Cardiac fibroblast (primary cell): ENCODE measurements around the gene LYL1.
A peak's percentile ranks its signal among the peaks of the same experiment; 100 is the strongest.

Experiments used
- DNase-seq, 2 donors: peaks; one replicate each; pipeline versions ENCODE4 v3.0.0 to v3.0.0-alpha.2; 2010; ENCODE audit warnings: low read depth in 2 of 2
- H3K4me3 ChIP-seq, 2 donors: replicated peaks in 1 of 2; 1 replicate in 1 of 2; 2 replicates in 1 of 2; pipeline ENCODE4 v1.5.1; 2011; ENCODE audit warnings: low read depth in 2 of 2, low read length in 2 of 2, mild to moderate bottlenecking in 2 of 2, moderate library complexity in 1 of 2
- TF ChIP-seq, protein P1 (sequence below): IDR thresholded peaks from one replicate; pipeline ENCODE4 v1.5.1; 2011; ENCODE audit warnings: low read depth, mild to moderate bottlenecking, low read length, inconsistent platforms

LYL1 gene

DNA sequence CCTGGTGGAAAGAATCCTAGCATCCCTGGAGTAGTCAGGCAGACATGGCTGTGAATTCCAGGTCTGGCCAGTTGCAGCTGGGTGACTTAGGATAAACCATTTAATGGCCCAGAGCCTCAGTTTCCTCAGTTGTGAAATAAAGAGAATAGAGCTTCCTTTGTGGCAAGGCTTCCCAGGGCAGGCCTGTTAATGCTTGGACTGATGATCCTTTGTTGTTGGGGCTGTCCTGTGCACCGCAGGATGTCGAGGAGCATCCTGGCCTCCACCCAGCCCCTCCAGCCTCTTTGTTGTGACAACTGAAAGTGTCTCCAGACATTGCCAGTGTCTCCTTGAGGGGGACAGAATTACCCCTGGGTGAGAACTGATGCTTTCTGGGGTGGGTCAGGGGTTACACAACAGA lies 16.3 kb downstream of the LYL1 start:
- DNase-seq: no peak
- TF ChIP-seq, protein P1, sequence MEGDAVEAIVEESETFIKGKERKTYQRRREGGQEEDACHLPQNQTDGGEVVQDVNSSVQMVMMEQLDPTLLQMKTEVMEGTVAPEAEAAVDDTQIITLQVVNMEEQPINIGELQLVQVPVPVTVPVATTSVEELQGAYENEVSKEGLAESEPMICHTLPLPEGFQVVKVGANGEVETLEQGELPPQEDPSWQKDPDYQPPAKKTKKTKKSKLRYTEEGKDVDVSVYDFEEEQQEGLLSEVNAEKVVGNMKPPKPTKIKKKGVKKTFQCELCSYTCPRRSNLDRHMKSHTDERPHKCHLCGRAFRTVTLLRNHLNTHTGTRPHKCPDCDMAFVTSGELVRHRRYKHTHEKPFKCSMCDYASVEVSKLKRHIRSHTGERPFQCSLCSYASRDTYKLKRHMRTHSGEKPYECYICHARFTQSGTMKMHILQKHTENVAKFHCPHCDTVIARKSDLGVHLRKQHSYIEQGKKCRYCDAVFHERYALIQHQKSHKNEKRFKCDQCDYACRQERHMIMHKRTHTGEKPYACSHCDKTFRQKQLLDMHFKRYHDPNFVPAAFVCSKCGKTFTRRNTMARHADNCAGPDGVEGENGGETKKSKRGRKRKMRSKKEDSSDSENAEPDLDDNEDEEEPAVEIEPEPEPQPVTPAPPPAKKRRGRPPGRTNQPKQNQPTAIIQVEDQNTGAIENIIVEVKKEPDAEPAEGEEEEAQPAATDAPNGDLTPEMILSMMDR: no peak
- H3K4me3 ChIP-seq: no peak overlapping the region

DNA sequence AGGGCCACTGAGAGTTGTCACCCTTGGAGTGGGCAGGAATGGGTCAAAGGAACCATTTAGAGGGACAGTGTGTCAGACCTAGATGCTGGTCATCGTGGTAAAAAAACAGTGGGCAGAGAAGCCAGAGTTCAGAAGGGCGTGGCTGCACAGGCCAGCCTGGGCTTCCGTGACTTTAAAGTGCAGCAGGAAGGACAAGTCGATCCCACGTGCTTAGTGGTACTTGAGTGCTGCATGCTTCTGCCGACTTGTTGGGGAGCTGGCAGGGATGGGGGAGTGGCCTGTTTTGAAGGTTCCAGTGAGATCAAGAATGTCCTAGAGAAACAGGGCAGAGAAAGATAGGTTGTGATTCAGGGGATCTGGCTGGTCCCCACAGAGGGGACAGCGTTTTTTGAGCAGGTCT lies 17.0 kb downstream of the LYL1 start:
- no peak for DNase-seq
- TF ChIP-seq, protein P1: no peak
- no peak overlapping the region for H3K4me3 ChIP-seq

DNA sequence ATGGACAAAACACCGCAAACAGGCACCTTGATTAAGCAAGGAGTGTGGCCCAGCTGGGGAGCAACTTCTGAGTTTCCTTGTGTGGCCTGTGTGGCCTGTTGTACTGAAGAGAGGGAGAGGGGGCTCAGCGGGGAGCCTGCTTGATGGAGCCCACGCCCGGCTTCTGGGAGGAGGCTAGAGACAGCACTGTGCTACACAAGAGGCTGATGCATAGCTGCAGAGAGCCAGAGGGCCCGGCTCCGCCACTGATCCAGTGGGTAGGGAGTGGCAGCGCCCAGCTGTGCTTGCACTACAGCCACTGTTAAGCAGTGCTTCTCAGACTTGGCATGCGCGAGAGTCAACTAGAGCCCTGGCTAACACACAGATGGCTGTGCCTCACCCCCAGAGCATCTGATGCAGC lies 19.0 kb downstream of the LYL1 start:
- H3K4me3 ChIP-seq: no peak overlapping the region
- no peak for DNase-seq
- TF ChIP-seq, protein P1: no peak

DNA sequence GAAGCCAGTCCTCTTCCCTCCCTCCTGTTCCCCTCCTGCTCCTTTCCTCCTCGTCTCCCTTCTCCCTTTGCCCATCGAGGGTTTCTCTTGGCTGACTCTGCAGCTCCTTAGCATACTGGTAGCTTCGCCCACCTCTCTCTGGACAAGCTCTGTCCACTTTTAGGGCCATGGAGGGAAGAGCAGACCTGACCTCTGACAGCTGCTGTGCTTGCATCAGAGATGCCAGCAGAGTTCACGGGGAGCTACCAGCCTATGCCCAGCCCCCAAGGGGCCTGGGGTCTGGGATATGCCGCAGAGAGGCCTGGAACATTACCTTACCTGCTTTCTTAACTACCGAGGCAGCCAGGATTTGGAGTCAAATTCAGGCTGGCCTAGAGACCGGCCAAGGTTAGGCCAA lies 19.7 kb downstream of the LYL1 start:
- TF ChIP-seq, protein P1: no peak
- DNase-seq: no peak
- no peak overlapping the region for H3K4me3 ChIP-seq

DNA sequence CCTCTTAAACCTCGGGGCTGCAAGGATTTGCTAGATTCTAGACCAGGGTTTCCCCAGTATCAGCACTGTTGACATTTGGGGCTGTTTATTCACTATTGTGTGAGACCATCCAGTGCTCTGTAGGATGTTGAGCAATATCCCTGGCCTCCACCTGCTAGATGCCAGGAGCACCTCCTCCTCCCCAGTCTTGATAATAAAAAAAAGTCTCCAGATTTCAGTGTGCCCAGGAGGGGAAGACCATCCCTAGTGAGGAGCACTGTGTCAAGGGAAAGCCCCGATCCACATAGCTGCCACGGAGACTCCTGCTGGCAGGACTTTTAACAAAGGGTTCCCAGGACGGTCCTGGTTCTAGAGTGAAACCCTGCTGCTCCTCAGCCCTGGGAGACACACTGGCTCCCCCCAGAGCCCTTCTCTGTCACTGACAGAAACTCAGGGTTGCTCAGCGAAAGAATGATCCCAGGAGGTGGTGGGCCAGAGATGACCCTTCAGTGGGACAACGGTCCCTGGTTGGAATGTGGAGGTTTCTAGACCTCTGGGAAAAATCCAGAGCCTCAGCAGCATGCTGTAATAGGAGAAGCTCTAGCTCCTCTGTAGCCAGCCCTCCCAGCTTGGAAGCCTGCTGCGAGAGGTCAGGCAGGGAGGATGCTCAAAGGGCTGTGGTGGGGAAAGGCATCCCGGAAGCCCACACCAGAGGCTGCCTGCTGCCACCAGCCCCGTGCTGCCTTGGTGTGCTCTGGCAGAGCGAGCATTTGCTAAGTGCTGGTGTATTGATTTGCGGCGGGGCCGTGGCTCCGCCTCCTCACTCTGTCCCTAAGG lies 20.3 kb downstream of the LYL1 start:
- H3K4me3 ChIP-seq: no peak overlapping the region
- TF ChIP-seq, protein P1: peak; percentile 9
- peak; percentile 32 to 55 for DNase-seq

DNA sequence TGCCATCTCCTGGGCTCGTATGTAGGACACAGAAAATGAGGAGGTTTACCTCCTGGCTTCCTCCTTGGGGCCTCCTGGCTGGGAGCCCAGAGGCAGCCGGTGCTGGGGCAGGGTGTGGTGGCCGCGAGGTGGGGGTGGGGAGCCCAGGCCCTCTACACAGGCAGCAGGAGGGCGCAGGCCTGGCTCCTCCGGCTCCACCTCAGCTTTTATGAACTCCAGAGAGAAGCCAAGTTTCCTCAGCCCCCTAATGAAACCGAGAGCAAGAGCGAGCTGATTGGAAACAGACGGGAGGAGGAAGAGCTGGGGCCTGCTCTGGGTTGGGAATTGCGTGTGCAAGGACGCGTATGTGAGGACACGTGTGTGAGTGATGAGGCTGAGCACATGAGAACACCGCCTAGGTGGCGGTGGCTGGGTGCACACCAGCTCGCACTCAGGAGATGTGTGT lies 23.1 kb downstream of the LYL1 start:
- TF ChIP-seq, protein P1: no peak
- no peak overlapping the region for H3K4me3 ChIP-seq
- peak in 1 of 2 donors; percentile 64 for DNase-seq
